Measurements from ENCODE around the gene DLG2.

Gene DLG2

GRCh38 chr11:84675396-84676025, 951.6 kb downstream of the DLG2 start:
- H3K4me3 ChIP-seq (ENCODE audit: low read depth, low read length) = no peak overlapping the region
- no peak for DNase-seq (ENCODE audit: low read depth, low spot score)
- ChIA-PET POLR2A (no interaction called here), CTCF (interaction anchor here (1.0 kb wide), 1 partner anchor 19 kb away, joined by 3 read pairs; no protein-coding TSS in a partner anchor)
- TF ChIP-seq, protein P1, sequence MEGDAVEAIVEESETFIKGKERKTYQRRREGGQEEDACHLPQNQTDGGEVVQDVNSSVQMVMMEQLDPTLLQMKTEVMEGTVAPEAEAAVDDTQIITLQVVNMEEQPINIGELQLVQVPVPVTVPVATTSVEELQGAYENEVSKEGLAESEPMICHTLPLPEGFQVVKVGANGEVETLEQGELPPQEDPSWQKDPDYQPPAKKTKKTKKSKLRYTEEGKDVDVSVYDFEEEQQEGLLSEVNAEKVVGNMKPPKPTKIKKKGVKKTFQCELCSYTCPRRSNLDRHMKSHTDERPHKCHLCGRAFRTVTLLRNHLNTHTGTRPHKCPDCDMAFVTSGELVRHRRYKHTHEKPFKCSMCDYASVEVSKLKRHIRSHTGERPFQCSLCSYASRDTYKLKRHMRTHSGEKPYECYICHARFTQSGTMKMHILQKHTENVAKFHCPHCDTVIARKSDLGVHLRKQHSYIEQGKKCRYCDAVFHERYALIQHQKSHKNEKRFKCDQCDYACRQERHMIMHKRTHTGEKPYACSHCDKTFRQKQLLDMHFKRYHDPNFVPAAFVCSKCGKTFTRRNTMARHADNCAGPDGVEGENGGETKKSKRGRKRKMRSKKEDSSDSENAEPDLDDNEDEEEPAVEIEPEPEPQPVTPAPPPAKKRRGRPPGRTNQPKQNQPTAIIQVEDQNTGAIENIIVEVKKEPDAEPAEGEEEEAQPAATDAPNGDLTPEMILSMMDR (IDR thresholded peaks at IDR 0.05; ENCODE audit: insufficient read depth, low read length, missing control alignments) = no peak

- DNase-seq (ENCODE audit: low read depth, low spot score) = no peak
- ChIA-PET POLR2A (no interaction called here), CTCF (no interaction called here)
- TF ChIP-seq, protein P1 (IDR thresholded peaks at IDR 0.05; ENCODE audit: insufficient read depth, low read length, missing control alignments) = no peak
- H3K4me3 ChIP-seq (ENCODE audit: low read depth, low read length) = no peak overlapping the region
These were observed 953.4 kb downstream of the DLG2 start for GRCh38 chr11:84673753-84674152.

DNA sequence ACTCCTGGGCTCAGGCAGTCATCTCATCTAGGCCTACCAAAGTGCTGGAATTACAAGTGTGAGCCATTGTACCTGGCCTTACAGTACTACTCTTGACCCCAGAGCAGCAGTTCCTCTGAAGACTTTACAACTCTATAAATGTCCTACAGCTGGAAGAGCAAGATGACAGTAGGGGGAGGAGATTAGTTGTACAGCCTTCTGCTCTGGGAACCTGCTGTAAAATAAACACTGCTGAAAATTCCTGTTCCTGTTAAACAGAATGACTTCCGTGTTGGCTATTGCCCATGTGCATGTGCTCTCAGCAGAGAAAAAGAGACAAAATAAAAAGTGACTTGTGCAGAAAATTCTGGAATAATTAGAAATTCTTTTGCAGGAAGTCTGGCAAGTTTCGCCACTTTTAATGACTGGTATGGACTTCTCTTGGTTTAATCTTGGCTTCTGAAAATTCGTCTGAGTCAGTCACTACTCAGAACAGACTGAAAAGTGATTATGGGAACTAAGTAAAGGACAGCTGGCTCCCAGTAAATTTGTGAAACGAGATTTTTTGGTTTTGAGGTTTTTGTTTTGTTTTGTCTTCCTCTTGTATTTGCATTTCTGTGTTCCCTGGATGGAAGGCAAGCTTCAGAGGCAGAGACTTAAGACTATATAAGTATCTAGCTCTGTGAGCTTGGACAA, 955.7 kb downstream of the DLG2 start:
- ChIA-PET CTCF (no interaction called here), POLR2A (no interaction called here)
- no peak overlapping the region for H3K4me3 ChIP-seq (ENCODE audit: low read depth, low read length)
- TF ChIP-seq, protein P1 (IDR thresholded peaks at IDR 0.05; ENCODE audit: insufficient read depth, low read length, missing control alignments) = no peak
- DNase-seq (ENCODE audit: low read depth, low spot score) = no peak

- ChIA-PET POLR2A (no interaction called here), CTCF (no interaction called here)
- H3K4me3 ChIP-seq (ENCODE audit: low read depth, low read length) = no peak overlapping the region
- TF ChIP-seq, protein P1 (IDR thresholded peaks at IDR 0.05; ENCODE audit: insufficient read depth, low read length, missing control alignments) = no peak
- DNase-seq (ENCODE audit: low read depth, low spot score) = no peak
These were observed 963.4 kb downstream of the DLG2 start for GRCh38 chr11:84663731-84664130.

GRCh38 chr11:84660257-84660977, 966.7 kb downstream of the DLG2 start:
- CTCF ChIA-PET = no interaction called here
- POLR2A ChIA-PET = no interaction called here

DNA sequence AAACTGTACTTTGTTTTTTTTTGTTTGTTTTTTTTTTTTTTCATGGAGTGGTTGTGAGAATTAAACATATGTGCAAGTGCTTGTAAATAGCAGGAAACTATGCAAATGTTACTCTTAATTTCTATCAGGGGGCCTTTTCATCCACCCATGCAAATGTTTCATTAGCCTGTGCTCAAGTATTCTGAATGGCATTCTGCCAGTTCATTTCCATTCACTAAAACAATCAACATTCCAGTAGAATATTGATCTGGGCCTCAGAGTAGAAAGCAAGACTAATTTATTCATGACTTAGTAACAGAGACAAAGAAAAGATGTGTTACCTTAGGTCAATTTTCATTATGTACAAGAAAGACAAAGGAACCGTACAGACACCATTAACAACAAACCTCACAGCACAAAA, 971.4 kb downstream of the DLG2 start:
- POLR2A ChIA-PET = no interaction called here
- no peak overlapping the region for H3K4me3 ChIP-seq (ENCODE audit: low read depth, low read length)
- no peak for DNase-seq (ENCODE audit: low read depth, low spot score)
- CTCF ChIA-PET = no interaction called here
- TF ChIP-seq, protein P1 (IDR thresholded peaks at IDR 0.05; ENCODE audit: insufficient read depth, low read length, missing control alignments) = no peak

More at GRCh38 chr11:84660257-84660977, 966.7 kb downstream of the DLG2 start:
- no peak overlapping the region for H3K4me3 ChIP-seq (ENCODE audit: low read depth, low read length)
- no peak for DNase-seq (ENCODE audit: low read depth, low spot score)
- TF ChIP-seq, protein P1 (IDR thresholded peaks at IDR 0.05; ENCODE audit: insufficient read depth, low read length, missing control alignments) = no peak
